CD14-positive monocyte (primary cell): ENCODE results near the gene EPHA7. TPM values are rescaled to one million over a fixed set of nuclear protein-coding genes. Genes with fewer than 3 reads are reported as not detected.

Source experiments
- DNase-seq, 3 donors: peaks; one replicate each; pipeline ENCODE4 v3.0.0-alpha.2; 2011 to 2022
- H2AFZ ChIP-seq: 2 replicates; pipeline ENCODE4 v1.6.0; 2012; ENCODE audit warnings: mild to moderate bottlenecking, low read depth, low read length, inconsistent platforms; ENCODE audit not compliant: insufficient read depth, poor library complexity, severe bottlenecking
- H3K27ac ChIP-seq, 2 donors: 1 replicate in 1 of 2; 2 replicates in 1 of 2; pipeline ENCODE4 v1.5.1; 2012 to 2013; ENCODE audit warnings: low read length in 2 of 2, control low read depth in 1 of 2, inconsistent platforms in 1 of 2, low read depth in 1 of 2, mild to moderate bottlenecking in 1 of 2
- H3K27me3 ChIP-seq, 2 donors: one replicate each; pipeline versions ENCODE4 v1.6.0 to v1.6.1; 2011 to 2013; ENCODE audit warnings: low read length in 2 of 2; ENCODE audit not compliant: control insufficient read depth in 2 of 2, insufficient read depth in 2 of 2
- H3K36me3 ChIP-seq, 2 donors: replicated peaks in 1 of 2; 1 replicate in 1 of 2; 2 replicates in 1 of 2; pipeline versions ENCODE4 v1.5.1 to v1.6.1; 2012 to 2013; ENCODE audit warnings: low read length in 2 of 2, control low read depth in 1 of 2, inconsistent platforms in 1 of 2, mild to moderate bottlenecking in 1 of 2; ENCODE audit not compliant: insufficient read depth in 2 of 2, control insufficient read depth in 1 of 2
- H3K4me1 ChIP-seq, 2 donors: 1 replicate in 1 of 2; 2 replicates in 1 of 2; pipeline versions ENCODE4 v1.5.1 to v1.6.1; 2012 to 2013; ENCODE audit warnings: low read length in 2 of 2, control low read depth in 1 of 2, inconsistent platforms in 1 of 2, mild to moderate bottlenecking in 1 of 2, moderate library complexity in 1 of 2; ENCODE audit not compliant: insufficient read depth in 2 of 2, control insufficient read depth in 1 of 2
- H3K4me2 ChIP-seq: replicated peaks from 2 replicates; pipeline ENCODE3; 2012; ENCODE audit warnings: low read length, moderate library complexity, mild to moderate bottlenecking; ENCODE audit not compliant: poor library complexity, severe bottlenecking; ENCODE audit errors: extremely low read depth
- H3K4me3 ChIP-seq, 3 experiments: fragments of 200-600 bp in 1 of 3; sonication (generic) in 1 of 3; replicated peaks in 1 of 3; 1 replicate in 2 of 3; 2 replicates in 1 of 3; pipeline ENCODE4 v1.5.1; 2011 to 2013; ENCODE audit warnings: low read length in 3 of 3, mild to moderate bottlenecking in 3 of 3, control low read depth in 2 of 3, low read depth in 2 of 3, inconsistent platforms in 1 of 3, moderate library complexity in 1 of 3
- H3K79me2 ChIP-seq: 2 replicates; pipeline ENCODE4 v1.6.0; 2012; ENCODE audit warnings: mild to moderate bottlenecking, control low read depth, inconsistent platforms, low read length, moderate library complexity; ENCODE audit not compliant: insufficient read depth
- H3K9ac ChIP-seq: 2 replicates; pipeline ENCODE4 v1.6.0; 2017; ENCODE audit warnings: low read length, mild to moderate bottlenecking; ENCODE audit not compliant: insufficient read depth, poor library complexity, severe bottlenecking
- H3K9me3 ChIP-seq, 2 donors: replicated peaks in 1 of 2; 1 replicate in 1 of 2; 2 replicates in 1 of 2; pipeline versions ENCODE4 v1.5.1 to v1.6.1; 2012 to 2013; ENCODE audit warnings: low read length in 2 of 2, control low read depth in 1 of 2; ENCODE audit not compliant: control insufficient read depth in 1 of 2, insufficient read depth in 1 of 2
- H4K20me1 ChIP-seq: 2 replicates; pipeline ENCODE4 v1.6.0; 2012; ENCODE audit warnings: mild to moderate bottlenecking, low read length, control low read depth, moderate library complexity; ENCODE audit not compliant: insufficient read depth
- H3K27ac Mint-ChIP-seq, 7 donors: one replicate each; pipeline ENCODE4 v1.8.0; 2020; ENCODE audit warnings: mild to moderate bottlenecking in 7 of 7, mixed read lengths in 7 of 7, moderate library complexity in 6 of 7, inconsistent platforms in 2 of 7
- H3K27me3 Mint-ChIP-seq, 3 donors: one replicate each; pipeline ENCODE4 v1.8.0; 2021 to 2022; ENCODE audit warnings: low read depth in 3 of 3, mild to moderate bottlenecking in 3 of 3, mixed read lengths in 3 of 3, moderate library complexity in 3 of 3, inconsistent platforms in 1 of 3
- H3K36me3 Mint-ChIP-seq, 2 donors: one replicate each; pipeline ENCODE4 v1.8.0; 2020; ENCODE audit warnings: mixed read lengths in 2 of 2, inconsistent platforms in 1 of 2, mild to moderate bottlenecking in 1 of 2
- H3K4me1 Mint-ChIP-seq: one replicate; pipeline ENCODE4 v1.8.0; 2020; ENCODE audit warnings: mild to moderate bottlenecking, mixed read lengths
- H3K4me3 Mint-ChIP-seq, 2 donors: one replicate each; pipeline ENCODE4 v1.8.0; 2020; ENCODE audit warnings: mild to moderate bottlenecking in 2 of 2, mixed read lengths in 2 of 2, moderate library complexity in 1 of 2
- H3K9me3 Mint-ChIP-seq, 7 donors: one replicate each; pipeline ENCODE4 v1.8.0; 2020 to 2022; ENCODE audit warnings: mixed read lengths in 7 of 7, mild to moderate bottlenecking in 6 of 7, moderate library complexity in 6 of 7, inconsistent platforms in 2 of 7
- CTCF ChIP-seq: fragments of 200-600 bp; IDR thresholded peaks from one replicate; pipeline ENCODE4 v1.8.0; 2022; ENCODE audit warnings: antibody characterized with exemption, mild to moderate bottlenecking
- WGBS: methylation state at CpG from one replicate; pipeline ENCODE4 v1.1.5; 2013; ENCODE audit warnings: missing lambda C conversion rate; ENCODE audit not compliant: insufficient coverage; 5-methylcytosine and 5-hydroxymethylcytosine counted together
- intact Hi-C, 2 donors: fragments of 100-400 bp; cut with micrococcal nuclease; formaldehyde crosslinking; loops; one replicate each; pipeline versions ENCODE4 v1.15.0 to v1.15.1; 2023
- polyA plus RNA-seq, 3 donors: library from polyadenylated mRNA; depleted of rRNA in 1 of 3; unstranded in 2 of 3; stranded (reverse) in 1 of 3; fragments of 300-500 nt in 2 of 3; fragments of >200 nt in 1 of 3; fragmentation: Illumina TruSeq in 2 of 3; gene quantifications; 1 replicate in 2 of 3; 2 replicates in 1 of 3; pipeline ENCODE4 v1.2.3, GENCODE V29; 2012 to 2021

The EPHA7 gene
- polyA plus RNA-seq, 3 donors: not detected

- no peak overlapping the region for H3K9ac ChIP-seq
- Mint-ChIP-seq H3K4me3 (no peak overlapping the region), H3K36me3 (no peaks in the 10 kb centered on the region), H3K4me1 (no peaks in the 10 kb centered on the region), H3K9me3 (peaks cover 0 to 2% (median 0%) of the 10 kb centered on the region in 7 donors), H3K27me3 (peaks cover 0 to 4% (median 0%) of the 10 kb centered on the region in 3 donors), H3K27ac (no peak overlapping the region)
- no peaks in the 10 kb centered on the region for H3K79me2 ChIP-seq
- H3K27me3 ChIP-seq: no peaks in the 10 kb centered on the region
- no peak overlapping the region for H2AFZ ChIP-seq
- no peak for DNase-seq
- no peak overlapping the region for H3K27ac ChIP-seq
- H3K9me3 ChIP-seq: no peaks in the 10 kb centered on the region
- H3K4me3 ChIP-seq: no peak overlapping the region
- H3K4me1 ChIP-seq: no peaks in the 10 kb centered on the region
- intact Hi-C loops: no loop called here
- no peaks in the 10 kb centered on the region for H3K36me3 ChIP-seq
- TF ChIP-seq CTCF: no peak
- no peak overlapping the region for H3K4me2 ChIP-seq
- H4K20me1 ChIP-seq: no peaks in the 10 kb centered on the region
- no CpG with 5 or more reads among the region's 1 CpG for WGBS
Observed at GRCh38 chr6:93304505-93304904, 114.9 kb downstream of the EPHA7 start.

GRCh38 chr6:93300661-93301060, 118.7 kb downstream of the EPHA7 start:
- Histone ChIP-seq H4K20me1 (no peaks in the 10 kb centered on the region), H3K27me3 (no peaks in the 10 kb centered on the region), H3K27ac (no peak overlapping the region), H3K9ac (no peak overlapping the region), H3K79me2 (no peaks in the 10 kb centered on the region), H3K9me3 (no peaks in the 10 kb centered on the region), H2AFZ (no peak overlapping the region), H3K36me3 (no peaks in the 10 kb centered on the region), H3K4me2 (no peak overlapping the region), H3K4me3 (no peak overlapping the region), H3K4me1 (no peaks in the 10 kb centered on the region)
- no CpG with 5 or more reads among the region's 3 CpGs for WGBS
- Mint-ChIP-seq H3K4me3 (no peak overlapping the region), H3K27ac (no peak overlapping the region), H3K9me3 (peaks cover 0 to 4% (median 0%) of the 10 kb centered on the region in 7 donors), H3K27me3 (peaks cover 0 to 4% (median 0%) of the 10 kb centered on the region in 3 donors), H3K36me3 (no peaks in the 10 kb centered on the region), H3K4me1 (no peaks in the 10 kb centered on the region)
- TF ChIP-seq CTCF: no peak
- DNase-seq: no peak
- intact Hi-C loops: no loop called here
